ENCODE results near the gene SLC22A31.

Gene SLC22A31

GRCh38 chr16:89159850-89160354 lies 40.4 kb downstream of the SLC22A31 start:
- Histone ChIP-seq H3K79me2 (ENCODE audit: insufficient read depth, low read length) (no peaks in the 10 kb centered on the region), H3K9me3 (ENCODE audit: insufficient read depth, low read length) (peaks cover 5% of the 10 kb centered on the region; the same call in 1 of the 2 replicates), H3K27me3 (ENCODE audit: low read length) (no peaks in the 10 kb centered on the region), H3K9ac (ENCODE audit: low read length) (no peak overlapping the region), H3K27ac (ENCODE audit: low read depth, low read length) (no peak overlapping the region), H3K4me3 (ENCODE audit: insufficient read depth, low read length, poor library complexity, severe bottlenecking) (no peak overlapping the region), H3K36me3 (ENCODE audit: low read length) (no peaks in the 10 kb centered on the region), H4K20me1 (ENCODE audit: low read depth, low read length) (no peaks in the 10 kb centered on the region), H3F3A (ENCODE audit: insufficient read depth) (no peaks in the 10 kb centered on the region; the same call in 1 of the 2 replicates), H2AFZ (ENCODE audit: low read depth, low read length, severe bottlenecking) (no peak overlapping the region), H3K9me2 (replicated peaks; ENCODE audit: insufficient read depth, low read length) (no peaks in the 10 kb centered on the region), H3K4me2 (ENCODE audit: low read depth, low read length, poor library complexity, severe bottlenecking) (no peak overlapping the region)
- TF ChIP-seq EZH2phosphoT487 (conservative IDR thresholded peaks at IDR 0.05; ENCODE audit: low read length) (no peak), CTCF (IDR thresholded peaks at IDR 0.05; ENCODE audit: insufficient read depth, low read length, poor library complexity, severe bottlenecking) (no peak)

- Histone ChIP-seq H3K4me2 (ENCODE audit: low read depth, low read length, poor library complexity, severe bottlenecking) (no peak overlapping the region), H3K27me3 (ENCODE audit: low read length) (no peaks in the 10 kb centered on the region), H3K9me3 (ENCODE audit: insufficient read depth, low read length) (peaks cover 5% of the 10 kb centered on the region; the same call in 1 of the 2 replicates), H4K20me1 (ENCODE audit: low read depth, low read length) (no peaks in the 10 kb centered on the region), H3K36me3 (ENCODE audit: low read length) (no peaks in the 10 kb centered on the region), H3K79me2 (ENCODE audit: insufficient read depth, low read length) (no peaks in the 10 kb centered on the region), H3K9ac (ENCODE audit: low read length) (no peak overlapping the region), H2AFZ (ENCODE audit: low read depth, low read length, severe bottlenecking) (no peak overlapping the region), H3K27ac (ENCODE audit: low read depth, low read length) (no peak overlapping the region), H3K4me3 (ENCODE audit: insufficient read depth, low read length, poor library complexity, severe bottlenecking) (no peak overlapping the region), H3K9me2 (replicated peaks; ENCODE audit: insufficient read depth, low read length) (no peaks in the 10 kb centered on the region), H3F3A (ENCODE audit: insufficient read depth) (no peaks in the 10 kb centered on the region; the same call in 1 of the 2 replicates)
- TF ChIP-seq CTCF (IDR thresholded peaks at IDR 0.05; ENCODE audit: insufficient read depth, low read length, poor library complexity, severe bottlenecking) (no peak), EZH2phosphoT487 (conservative IDR thresholded peaks at IDR 0.05; ENCODE audit: low read length) (no peak)
These were observed 41.1 kb downstream of the SLC22A31 start for GRCh38 chr16:89159066-89159849.

- H4K20me1 ChIP-seq (ENCODE audit: low read depth, low read length): no peaks in the 10 kb centered on the region
- H3K4me2 ChIP-seq (ENCODE audit: low read depth, low read length, poor library complexity, severe bottlenecking): no peak overlapping the region
- H3K4me3 ChIP-seq (ENCODE audit: insufficient read depth, low read length, poor library complexity, severe bottlenecking): no peak overlapping the region
- H3K9me2 ChIP-seq (replicated peaks; ENCODE audit: insufficient read depth, low read length): no peaks in the 10 kb centered on the region
- H3K27ac ChIP-seq (ENCODE audit: low read depth, low read length): no peak overlapping the region
- no peaks in the 10 kb centered on the region for H3K79me2 ChIP-seq (ENCODE audit: insufficient read depth, low read length)
- no peaks in the 10 kb centered on the region for H3K27me3 ChIP-seq (ENCODE audit: low read length)
- TF ChIP-seq CTCF (IDR thresholded peaks at IDR 0.05; ENCODE audit: insufficient read depth, low read length, poor library complexity, severe bottlenecking) (no peak), EZH2phosphoT487 (conservative IDR thresholded peaks at IDR 0.05; ENCODE audit: low read length) (no peak)
- no peak overlapping the region for H3K9ac ChIP-seq (ENCODE audit: low read length)
- H3K36me3 ChIP-seq (ENCODE audit: low read length): no peaks in the 10 kb centered on the region
- peaks cover 5% of the 10 kb centered on the region; the same call in 1 of the 2 replicates for H3K9me3 ChIP-seq (ENCODE audit: insufficient read depth, low read length)
- no peak overlapping the region for H2AFZ ChIP-seq (ENCODE audit: low read depth, low read length, severe bottlenecking)
- no peaks in the 10 kb centered on the region; the same call in 1 of the 2 replicates for H3F3A ChIP-seq (ENCODE audit: insufficient read depth)
These were observed 42.6 kb downstream of the SLC22A31 start for GRCh38 chr16:89157778-89158177.
